GM12891 (cell line): ENCODE data around the gene TMEM91.

Experiments
- PAX5 ChIP-seq: IDR thresholded peaks from 2 replicates; pipeline ENCODE4 v1.6.1; 2011; ENCODE audit warnings: low read length, moderate library complexity, mild to moderate bottlenecking; ENCODE audit not compliant: insufficient read depth, severe bottlenecking
- POLR2A ChIP-seq: IDR thresholded peaks from 2 replicates; pipeline ENCODE4 v1.6.1; 2011; ENCODE audit warnings: low read depth, low read length, control low read depth
- POLR2AphosphoS5 ChIP-seq: IDR thresholded peaks from 2 replicates; pipeline ENCODE4 v1.6.1; 2011; ENCODE audit warnings: low read depth, low read length, control low read depth

DNA sequence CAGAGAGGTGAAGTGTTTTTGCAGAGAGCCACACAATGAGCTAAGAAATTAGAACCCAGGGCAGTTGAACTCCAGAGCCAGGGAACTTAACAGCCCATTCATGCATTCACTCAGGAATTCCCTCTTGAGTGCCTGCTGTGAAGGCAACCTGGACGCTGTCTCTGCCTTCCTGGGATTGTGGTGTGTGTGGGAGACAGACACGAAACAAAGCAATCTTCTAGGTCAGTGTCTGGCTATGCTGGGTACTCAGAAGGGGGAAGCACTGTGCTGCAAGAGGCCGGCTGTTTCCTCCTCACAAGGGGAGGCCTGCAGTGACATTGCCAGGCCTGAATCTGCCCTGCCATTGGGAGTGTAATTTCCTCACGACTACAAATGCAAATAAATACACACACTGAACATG, 30.9 kb downstream of the TMEM91 start:
- TF ChIP-seq POLR2A (no peak), POLR2AphosphoS5 (no peak; the same call in 1 of the 2 replicates), PAX5 (no peak)
